Endothelial cell of umbilical vein (primary cell): ENCODE results near the gene ATP6V1B1. TPM values are rescaled to one million over a fixed set of nuclear protein-coding genes. Genes with fewer than 3 reads are reported as not detected.

Experiments used
- BruUV-seq: library from RNA; stranded (reverse); fragments of 400-500 nt; replicated peaks from 2 replicates; lab custom pipeline; 2021; lab: Mats Ljungman, UMichigan
- CTCF ChIA-PET: fragments of 300-600, 350-600 bp; sonication (Branson Sonifier 250); formaldehyde crosslinking; loops from one replicate; lab custom pipeline; 2021; ENCODE audit warnings: antibody characterized with exemption, inconsistent platforms; lab: Charles Lee
- POLR2A ChIA-PET: fragments of 300-600, 350-600 bp; sonication (Branson Sonifier 250); formaldehyde crosslinking; loops from one replicate; lab custom pipeline; 2021; ENCODE audit warnings: antibody characterized with exemption, inconsistent platforms; lab: Charles Lee
- DNase-seq: peaks from one replicate; pipeline ENCODE4 v3.0.0-alpha.2; 2011; ENCODE audit warnings: low read depth, low spot score
- FAIRE-seq: peaks from 2 replicates; lab custom pipeline; 2011; peaks lifted over from hg19 to GRCh38; lab: Jason Lieb, UNC
- H2AFZ ChIP-seq: 2 replicates; pipeline ENCODE4 v1.6.0; 2012; ENCODE audit warnings: low read depth, low read length, control low read depth, inconsistent platforms
- H3K27ac ChIP-seq: 2 replicates; pipeline ENCODE4 v1.5.1; 2011; ENCODE audit warnings: low read depth, mild to moderate bottlenecking, control low read depth, low read length, moderate library complexity; ENCODE audit not compliant: insufficient read depth
- H3K27me3 ChIP-seq, 2 experiments: 2 replicates each; pipeline versions ENCODE4 v1.6.0 to v1.6.1; 2011; ENCODE audit warnings: low read length in 2 of 2, mixed read lengths in 1 of 2; ENCODE audit not compliant: control insufficient read depth in 2 of 2, insufficient read depth in 2 of 2
- H3K36me3 ChIP-seq, 2 experiments: 2 replicates in 1 of 2; 3 replicates in 1 of 2; pipeline ENCODE4 v1.5.1; 2011; ENCODE audit warnings: low read length in 2 of 2, mild to moderate bottlenecking in 1 of 2, moderate library complexity in 1 of 2; ENCODE audit not compliant: control insufficient read depth in 2 of 2, insufficient read depth in 2 of 2; ENCODE audit errors: extremely low read depth in 1 of 2
- H3K4me1 ChIP-seq: 3 replicates; pipeline ENCODE4 v1.5.1; 2011; ENCODE audit warnings: mild to moderate bottlenecking, low read length; ENCODE audit not compliant: control insufficient read depth, insufficient read depth; ENCODE audit errors: extremely low read depth
- H3K4me2 ChIP-seq: 2 replicates; pipeline ENCODE4 v1.6.1; 2011; ENCODE audit warnings: low read length, control low read depth, mixed read lengths; ENCODE audit not compliant: insufficient read depth
- H3K4me3 ChIP-seq, 3 experiments: fragments of 200-600 bp in 1 of 3; sonication (generic), shearing (Covaris generic) in 1 of 3; replicated peaks in 1 of 3; 2 replicates each; pipeline ENCODE4 v1.5.1; 2011 to 2016; ENCODE audit warnings: control low read depth in 3 of 3, low read length in 3 of 3, mild to moderate bottlenecking in 2 of 3, inconsistent platforms in 1 of 3, low read depth in 1 of 3, moderate library complexity in 1 of 3; ENCODE audit not compliant: insufficient read depth in 1 of 3
- H3K79me2 ChIP-seq: 2 replicates; pipeline ENCODE4 v1.6.0; 2012; ENCODE audit warnings: low read length, inconsistent platforms; ENCODE audit not compliant: control insufficient read depth, insufficient read depth
- H3K9ac ChIP-seq: replicated peaks from 2 replicates; pipeline ENCODE3; 2011; ENCODE audit warnings: low read length, control low read depth; ENCODE audit not compliant: insufficient read depth; ENCODE audit errors: extremely low read depth
- H3K9me1 ChIP-seq: replicated peaks from 3 replicates; pipeline ENCODE4 v1.6.0; 2011; ENCODE audit warnings: mild to moderate bottlenecking, low read length; ENCODE audit not compliant: control insufficient read depth, insufficient read depth; ENCODE audit errors: extremely low read depth
- H3K9me3 ChIP-seq: replicated peaks from 2 replicates; pipeline ENCODE4 v1.5.1; 2012; ENCODE audit warnings: low read length, inconsistent platforms; ENCODE audit not compliant: control insufficient read depth, insufficient read depth
- H4K20me1 ChIP-seq: replicated peaks from 2 replicates; pipeline ENCODE3; 2011; ENCODE audit warnings: mild to moderate bottlenecking, low read length; ENCODE audit not compliant: control insufficient read depth, insufficient read depth; ENCODE audit errors: extremely low read depth
- EZH2 ChIP-seq: IDR thresholded peaks from 2 replicates; pipeline ENCODE4 v1.6.1; 2012; ENCODE audit warnings: borderline replicate concordance, low read depth, mild to moderate bottlenecking, moderate library complexity, low read length, inconsistent platforms; ENCODE audit not compliant: severe bottlenecking
- JUN ChIP-seq: IDR thresholded peaks from 2 replicates; pipeline ENCODE4 v1.6.1; 2011; ENCODE audit warnings: borderline replicate concordance, low read depth; ENCODE audit not compliant: insufficient read length, insufficient read depth
- POLR2AphosphoS5 ChIP-seq: IDR thresholded peaks from 2 replicates; pipeline ENCODE4 v1.6.1; 2012; ENCODE audit warnings: low read depth, mild to moderate bottlenecking, control low read depth, low read length, moderate library complexity; ENCODE audit not compliant: insufficient read depth
- dilution Hi-C: fragments of 300-500 bp; cut with MboI; formaldehyde crosslinking; loops from one replicate; pipeline ENCODE4 v1.15.0; 2019; ENCODE audit warnings: low sequenced_read_pairs; ENCODE audit not compliant: extremely low pct_ligation_motif_present
- intact Hi-C: fragments of 100-400 bp; cut with micrococcal nuclease; formaldehyde crosslinking; loops from one replicate; pipeline ENCODE4 v1.10.0; 2022
- polyA plus RNA-seq, 4 experiments: library from polyadenylated mRNA; depleted of rRNA in 3 of 4; stranded (reverse) in 3 of 4; unstranded in 1 of 4; fragments of >200 nt; gene quantifications; 2 replicates each; pipeline versions ENCODE4 v1.2.1 to v1.2.3, GENCODE V29; 2011 to 2012; ENCODE audit warnings: missing spikeins in 1 of 4
- total RNA-seq: library from RNA; stranded (reverse); gene quantifications from 2 replicates; pipeline ENCODE4 v1.2.3, GENCODE V29; 2021

Gene ATP6V1B1
- total and polyA plus RNA-seq, 2 donors (not counting 3 experiments of a cell fraction or from before 2014, with no cell fraction given), result 0.77 TPM; not detected in 1

DNA sequence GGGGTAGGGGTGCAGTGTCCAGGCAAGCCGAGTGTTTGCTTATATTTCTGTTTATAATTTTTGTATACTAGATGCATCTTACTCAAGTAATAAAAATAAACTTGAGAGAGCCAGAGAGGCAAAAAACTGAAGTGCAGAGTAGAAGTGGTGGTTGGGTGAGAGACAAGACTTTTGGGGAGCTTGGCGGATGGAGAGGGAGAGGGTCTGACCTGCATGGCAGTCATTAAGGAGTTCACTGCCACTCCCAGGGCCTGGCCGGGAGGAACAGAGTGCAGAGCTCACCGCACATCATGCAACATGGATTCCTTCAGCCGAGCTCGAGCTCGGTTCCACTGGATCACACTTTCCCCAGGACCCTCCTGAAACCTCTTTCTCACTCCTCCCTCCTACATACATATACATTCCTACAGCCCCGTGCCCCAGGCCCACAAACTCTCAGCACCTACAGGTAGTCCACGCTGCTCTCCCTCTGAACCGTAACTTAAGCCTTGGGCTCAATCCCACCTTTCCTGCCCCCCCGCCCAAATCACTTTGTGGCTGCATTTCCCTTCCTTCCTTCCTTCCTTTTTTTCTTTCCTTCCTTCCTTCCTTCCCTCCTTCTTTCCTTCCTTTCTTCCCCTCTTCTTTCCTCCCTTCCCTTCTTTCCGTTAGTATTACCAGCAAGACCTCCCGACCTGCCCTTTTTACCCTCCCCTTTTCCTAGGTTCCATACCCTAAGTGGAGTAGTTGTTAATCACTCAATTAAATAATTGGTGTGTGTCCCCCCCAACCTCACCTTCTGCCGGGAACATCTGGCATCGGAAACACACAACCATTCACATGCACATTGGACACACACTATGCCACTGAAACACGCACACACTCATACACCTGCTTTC is 37.1 kb upstream of the ATP6V1B1 start:
- no peaks in the 10 kb centered on the region for H3K79me2 ChIP-seq
- H3K4me3 ChIP-seq, result no peak overlapping the region
- H3K27ac ChIP-seq, result no peak overlapping the region
- no peak overlapping the region for H2AFZ ChIP-seq
- no peak for DNase-seq
- FAIRE-seq, result no peak
- H3K9ac ChIP-seq, result no peak overlapping the region
- dilution Hi-C loops, result no loop called here
- ChIA-PET POLR2A (no interaction called here), CTCF (interaction anchor here (1.3 to 2.2 kb wide), 2 partner anchors 27 to 49 kb away, joined by 3 to 6 read pairs; no protein-coding TSS in a partner anchor)
- H4K20me1 ChIP-seq, result no peaks in the 10 kb centered on the region
- H3K27me3 ChIP-seq, result peaks cover 75 to 95% of the 10 kb centered on the region in 2 experiments
- no TSS peak for BruUV-seq
- intact Hi-C loops, result no loop called here
- H3K9me1 ChIP-seq, result no peaks in the 10 kb centered on the region
- TF ChIP-seq JUN (no peak), EZH2 (peak; percentile 50)
- H3K4me1 ChIP-seq, result peaks cover 7% of the 10 kb centered on the region
- no peak overlapping the region for H3K4me2 ChIP-seq
- no peaks in the 10 kb centered on the region for H3K9me3 ChIP-seq
- no peaks in the 10 kb centered on the region for H3K36me3 ChIP-seq

DNA sequence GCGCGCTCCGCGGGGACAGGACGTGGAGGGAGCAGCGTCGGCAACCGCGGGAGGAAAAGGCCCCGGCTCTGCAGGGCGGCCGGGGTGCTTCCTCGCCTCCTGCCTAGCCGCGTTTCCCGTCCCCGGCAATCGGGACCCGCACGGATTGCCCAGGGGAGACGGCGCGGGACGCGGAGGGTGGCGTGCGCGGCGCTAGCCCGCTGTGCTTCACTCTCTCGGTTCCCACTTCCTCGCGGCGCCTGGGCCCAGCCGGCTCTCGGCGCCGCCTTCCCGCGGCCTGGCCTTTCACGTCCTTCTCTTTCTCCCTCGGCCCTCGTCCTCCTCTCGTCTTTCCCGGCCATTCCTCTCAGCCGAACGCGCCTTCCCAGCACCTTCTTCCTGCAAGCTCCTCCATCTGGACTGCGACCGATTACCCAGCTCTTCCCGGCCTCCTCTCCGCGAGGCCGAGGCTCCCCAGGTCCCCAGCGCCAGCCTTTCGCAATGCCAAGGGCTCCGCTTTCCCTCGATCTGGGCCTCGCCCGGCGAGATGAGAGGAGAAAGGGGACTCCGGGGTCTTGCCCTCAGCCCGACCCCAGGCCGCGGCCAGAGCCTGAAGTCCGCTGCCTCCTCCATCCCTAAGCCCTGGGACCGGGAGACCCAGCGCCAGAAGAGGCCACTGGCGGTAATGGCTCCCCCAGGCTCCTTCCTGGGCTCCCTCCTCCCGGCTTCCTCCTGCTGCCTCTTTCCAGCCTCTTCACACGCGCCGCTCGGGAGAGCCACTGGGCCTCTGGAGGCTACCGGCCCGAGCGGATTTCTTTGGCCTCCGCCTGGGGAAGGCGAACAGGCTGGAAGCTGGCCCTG is 34.3 kb upstream of the ATP6V1B1 start:
- H3K27ac ChIP-seq, result no peak overlapping the region
- FAIRE-seq (no peak), DNase-seq (peak; percentile 34)
- no peak overlapping the region for H3K9ac ChIP-seq
- no peaks in the 10 kb centered on the region for H3K79me2 ChIP-seq
- H3K27me3 ChIP-seq, result peaks cover 78 to 94% of the 10 kb centered on the region in 2 experiments
- H3K36me3 ChIP-seq, result no peaks in the 10 kb centered on the region
- dilution Hi-C loops (no loop called here), intact Hi-C loops (no loop called here)
- ChIA-PET POLR2A (no interaction called here), CTCF (no interaction called here)
- H3K4me1 ChIP-seq, result peaks cover 7% of the 10 kb centered on the region
- H3K9me1 ChIP-seq, result no peaks in the 10 kb centered on the region
- peak overlapping the region; percentile 41 for H3K4me2 ChIP-seq
- no peaks in the 10 kb centered on the region for H4K20me1 ChIP-seq
- no TSS peak for BruUV-seq
- no peaks in the 10 kb centered on the region for H3K9me3 ChIP-seq
- TF ChIP-seq POLR2AphosphoS5 (no peak), EZH2 (peak; percentile 94)
- H2AFZ ChIP-seq, result peak overlapping the region; percentile 48
- H3K4me3 ChIP-seq, result peak overlapping the region in 2 of 3 experiments; percentile 36 to 41
